Measurements from ENCODE around the gene PRDM5. TPM values are rescaled to one million over a fixed set of nuclear protein-coding genes. Genes with fewer than 3 reads are reported as not detected.

Gene PRDM5
- total and polyA plus RNA-seq, 2 of the 13 experiments (the other 11 are each of a cell fraction or from before 2014, with no cell fraction given) = not detected

DNA sequence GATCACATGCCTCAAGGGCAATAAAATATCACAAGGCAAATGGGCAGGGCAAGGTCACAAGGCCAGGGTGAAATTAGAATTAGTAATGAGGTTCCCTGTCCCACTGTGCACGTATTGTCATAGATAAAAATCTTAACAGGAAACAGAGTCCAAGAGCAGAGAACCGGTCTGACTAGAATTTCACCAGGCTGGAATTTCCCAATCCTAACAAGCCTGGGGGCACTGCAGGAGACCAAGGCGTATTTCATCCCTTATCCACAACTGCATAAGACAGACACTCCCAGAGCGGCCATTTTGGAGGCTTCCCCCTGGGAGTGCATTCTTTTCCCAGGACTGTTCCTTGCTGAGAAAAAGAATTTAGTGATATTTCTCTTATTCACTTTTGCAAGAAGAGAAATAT lies 25.9 kb upstream of the PRDM5 start (continued):
- TF ChIP-seq, protein P1, sequence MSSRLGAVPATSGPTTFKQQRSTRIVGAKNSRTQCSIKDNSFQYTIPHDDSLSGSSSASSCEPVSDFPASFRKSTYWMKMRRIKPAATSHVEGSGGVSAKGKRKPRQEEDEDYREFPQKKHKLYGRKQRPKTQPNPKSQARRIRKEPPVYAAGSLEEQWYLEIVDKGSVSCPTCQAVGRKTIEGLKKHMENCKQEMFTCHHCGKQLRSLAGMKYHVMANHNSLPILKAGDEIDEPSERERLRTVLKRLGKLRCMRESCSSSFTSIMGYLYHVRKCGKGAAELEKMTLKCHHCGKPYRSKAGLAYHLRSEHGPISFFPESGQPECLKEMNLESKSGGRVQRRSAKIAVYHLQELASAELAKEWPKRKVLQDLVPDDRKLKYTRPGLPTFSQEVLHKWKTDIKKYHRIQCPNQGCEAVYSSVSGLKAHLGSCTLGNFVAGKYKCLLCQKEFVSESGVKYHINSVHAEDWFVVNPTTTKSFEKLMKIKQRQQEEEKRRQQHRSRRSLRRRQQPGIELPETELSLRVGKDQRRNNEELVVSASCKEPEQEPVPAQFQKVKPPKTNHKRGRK (CRISPR knock-in tag; IDR thresholded peaks at IDR 0.05) = no peak
- no peak for TF ChIP-seq HIVEP1 (CRISPR knock-in tag; IDR thresholded peaks at IDR 0.05)
- TF ChIP-seq ZFP90 (CRISPR knock-in tag; IDR thresholded peaks at IDR 0.05; ENCODE audit: borderline replicate concordance) = no peak
- TF ChIP-seq BORCS8-MEF2B (CRISPR knock-in tag; IDR thresholded peaks at IDR 0.05) = no peak
- TF ChIP-seq, protein P2, sequence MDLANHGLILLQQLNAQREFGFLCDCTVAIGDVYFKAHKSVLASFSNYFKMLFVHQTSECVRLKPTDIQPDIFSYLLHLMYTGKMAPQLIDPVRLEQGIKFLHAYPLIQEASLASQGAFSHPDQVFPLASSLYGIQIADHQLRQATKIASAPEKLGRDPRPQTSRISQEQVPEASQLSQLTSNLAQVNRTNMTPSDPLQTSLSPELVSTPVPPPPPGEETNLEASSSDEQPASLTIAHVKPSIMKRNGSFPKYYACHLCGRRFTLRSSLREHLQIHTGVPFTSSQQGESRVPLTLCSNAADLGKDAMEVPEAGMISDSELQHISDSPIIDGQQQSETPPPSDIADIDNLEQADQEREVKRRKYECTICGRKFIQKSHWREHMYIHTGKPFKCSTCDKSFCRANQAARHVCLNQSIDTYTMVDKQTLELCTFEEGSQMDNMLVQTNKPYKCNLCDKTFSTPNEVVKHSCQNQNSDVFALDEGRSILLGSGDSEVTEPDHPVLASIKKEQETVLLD (CRISPR knock-in tag; IDR thresholded peaks at IDR 0.05; ENCODE audit: low read depth) = no peak
- no peak for TF ChIP-seq ZNF441 (CRISPR knock-in tag; IDR thresholded peaks at IDR 0.05; ENCODE audit: borderline replicate concordance)
- TF ChIP-seq, protein P3, sequence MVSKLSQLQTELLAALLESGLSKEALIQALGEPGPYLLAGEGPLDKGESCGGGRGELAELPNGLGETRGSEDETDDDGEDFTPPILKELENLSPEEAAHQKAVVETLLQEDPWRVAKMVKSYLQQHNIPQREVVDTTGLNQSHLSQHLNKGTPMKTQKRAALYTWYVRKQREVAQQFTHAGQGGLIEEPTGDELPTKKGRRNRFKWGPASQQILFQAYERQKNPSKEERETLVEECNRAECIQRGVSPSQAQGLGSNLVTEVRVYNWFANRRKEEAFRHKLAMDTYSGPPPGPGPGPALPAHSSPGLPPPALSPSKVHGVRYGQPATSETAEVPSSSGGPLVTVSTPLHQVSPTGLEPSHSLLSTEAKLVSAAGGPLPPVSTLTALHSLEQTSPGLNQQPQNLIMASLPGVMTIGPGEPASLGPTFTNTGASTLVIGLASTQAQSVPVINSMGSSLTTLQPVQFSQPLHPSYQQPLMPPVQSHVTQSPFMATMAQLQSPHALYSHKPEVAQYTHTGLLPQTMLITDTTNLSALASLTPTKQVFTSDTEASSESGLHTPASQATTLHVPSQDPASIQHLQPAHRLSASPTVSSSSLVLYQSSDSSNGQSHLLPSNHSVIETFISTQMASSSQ (IDR thresholded peaks at IDR 0.05; ENCODE audit: low read depth) = no peak
- TF ChIP-seq, protein P3 (CRISPR knock-in tag; IDR thresholded peaks at IDR 0.05; ENCODE audit: borderline replicate concordance) = no peak
- TF ChIP-seq DMAP1 (CRISPR knock-in tag; IDR thresholded peaks at IDR 0.05) = no peak
